Subcutaneous adipose tissue (tissue), 4 donors: ENCODE measurements around the gene CD37. TPM values are rescaled to one million over a fixed set of nuclear protein-coding genes. Genes with fewer than 3 reads are reported as not detected.

Experiments
- total RNA-seq, 4 donors: library from RNA; depleted of rRNA; stranded (reverse); fragments of >200 nt; gene quantifications; one replicate each; pipeline ENCODE4 v1.1.0, GENCODE V29; 2016
- TF ChIP-seq, protein P1 (sequence below): fragments of 450-650 bp; IDR thresholded peaks from one replicate; pipeline ENCODE4 v1.5.1; 2016; ENCODE audit warnings: low read depth, mild to moderate bottlenecking, control low read depth, antibody characterized with exemption, moderate library complexity

Gene CD37
- total RNA-seq, 4 donors from 2014 or later, result 8.9 to 87.4 (median 21.1) TPM

DNA sequence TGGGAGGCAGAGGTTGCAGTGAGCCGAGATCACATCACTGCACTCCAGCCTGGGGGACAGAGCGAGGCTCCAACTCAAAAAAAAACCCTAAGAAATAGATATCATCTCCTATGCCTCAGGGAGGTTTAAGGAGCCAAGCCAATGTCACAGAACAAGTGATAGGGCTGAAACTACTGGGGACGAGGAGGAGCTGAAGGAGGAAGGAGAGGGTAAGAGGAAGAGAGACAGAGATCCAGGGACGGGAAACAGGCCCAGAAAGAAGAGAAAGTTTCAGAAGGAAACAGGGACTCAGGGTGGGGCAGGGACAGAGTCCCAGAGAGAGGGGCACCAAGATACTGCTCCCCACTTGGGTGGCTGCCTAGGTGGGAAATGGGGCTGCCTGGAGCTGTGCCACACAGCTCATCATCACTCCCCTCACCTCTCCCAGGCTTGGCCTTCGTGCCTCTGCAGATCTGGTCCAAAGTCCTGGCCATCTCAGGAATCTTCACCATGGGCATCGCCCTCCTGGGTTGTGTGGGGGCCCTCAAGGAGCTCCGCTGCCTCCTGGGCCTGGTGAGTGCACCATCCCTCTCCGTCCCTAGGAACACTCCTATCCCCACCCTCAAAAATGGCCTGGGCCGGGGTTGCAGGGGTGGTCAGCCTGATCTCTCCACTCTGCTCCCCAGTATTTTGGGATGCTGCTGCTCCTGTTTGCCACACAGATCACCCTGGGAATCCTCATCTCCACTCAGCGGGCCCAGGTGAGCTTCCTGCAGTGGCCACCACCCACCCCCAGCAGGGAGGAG is 1.5 kb downstream of the CD37 start:
- TF ChIP-seq, protein P1, sequence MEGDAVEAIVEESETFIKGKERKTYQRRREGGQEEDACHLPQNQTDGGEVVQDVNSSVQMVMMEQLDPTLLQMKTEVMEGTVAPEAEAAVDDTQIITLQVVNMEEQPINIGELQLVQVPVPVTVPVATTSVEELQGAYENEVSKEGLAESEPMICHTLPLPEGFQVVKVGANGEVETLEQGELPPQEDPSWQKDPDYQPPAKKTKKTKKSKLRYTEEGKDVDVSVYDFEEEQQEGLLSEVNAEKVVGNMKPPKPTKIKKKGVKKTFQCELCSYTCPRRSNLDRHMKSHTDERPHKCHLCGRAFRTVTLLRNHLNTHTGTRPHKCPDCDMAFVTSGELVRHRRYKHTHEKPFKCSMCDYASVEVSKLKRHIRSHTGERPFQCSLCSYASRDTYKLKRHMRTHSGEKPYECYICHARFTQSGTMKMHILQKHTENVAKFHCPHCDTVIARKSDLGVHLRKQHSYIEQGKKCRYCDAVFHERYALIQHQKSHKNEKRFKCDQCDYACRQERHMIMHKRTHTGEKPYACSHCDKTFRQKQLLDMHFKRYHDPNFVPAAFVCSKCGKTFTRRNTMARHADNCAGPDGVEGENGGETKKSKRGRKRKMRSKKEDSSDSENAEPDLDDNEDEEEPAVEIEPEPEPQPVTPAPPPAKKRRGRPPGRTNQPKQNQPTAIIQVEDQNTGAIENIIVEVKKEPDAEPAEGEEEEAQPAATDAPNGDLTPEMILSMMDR, result no peak

DNA sequence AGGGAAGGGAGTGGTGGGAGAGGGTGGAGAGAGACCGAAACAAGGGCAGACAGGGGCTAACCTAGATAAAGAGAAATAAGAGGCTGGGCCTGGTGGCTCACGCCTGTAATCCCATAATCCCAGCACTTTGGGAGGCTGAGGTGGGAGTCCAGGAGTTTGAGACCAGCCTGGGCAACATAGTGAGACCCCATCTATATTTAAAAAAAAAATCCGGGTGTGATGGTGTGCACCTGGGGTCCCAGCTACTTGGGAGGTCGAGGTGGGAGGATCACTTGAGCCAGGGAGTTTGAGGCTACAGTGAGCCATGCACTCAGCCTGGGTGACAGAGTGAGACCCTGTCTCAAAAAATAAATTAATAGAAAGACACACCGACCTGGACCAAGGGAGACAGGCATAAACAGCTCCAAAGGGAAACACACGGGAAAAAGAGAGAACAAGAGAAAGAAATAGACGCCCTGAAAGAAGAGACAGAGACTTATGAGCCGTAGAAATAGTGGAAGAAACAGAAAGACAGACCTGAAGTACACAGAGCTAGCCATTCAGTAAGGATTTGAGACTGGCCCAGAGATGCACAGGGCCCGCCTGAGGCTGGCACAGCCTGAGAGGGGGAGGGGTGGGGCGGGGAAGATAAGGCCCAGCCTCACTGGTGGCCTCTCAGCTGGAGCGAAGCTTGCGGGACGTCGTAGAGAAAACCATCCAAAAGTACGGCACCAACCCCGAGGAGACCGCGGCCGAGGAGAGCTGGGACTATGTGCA is 2.2 kb downstream of the CD37 start:
- TF ChIP-seq, protein P1, result no peak

DNA sequence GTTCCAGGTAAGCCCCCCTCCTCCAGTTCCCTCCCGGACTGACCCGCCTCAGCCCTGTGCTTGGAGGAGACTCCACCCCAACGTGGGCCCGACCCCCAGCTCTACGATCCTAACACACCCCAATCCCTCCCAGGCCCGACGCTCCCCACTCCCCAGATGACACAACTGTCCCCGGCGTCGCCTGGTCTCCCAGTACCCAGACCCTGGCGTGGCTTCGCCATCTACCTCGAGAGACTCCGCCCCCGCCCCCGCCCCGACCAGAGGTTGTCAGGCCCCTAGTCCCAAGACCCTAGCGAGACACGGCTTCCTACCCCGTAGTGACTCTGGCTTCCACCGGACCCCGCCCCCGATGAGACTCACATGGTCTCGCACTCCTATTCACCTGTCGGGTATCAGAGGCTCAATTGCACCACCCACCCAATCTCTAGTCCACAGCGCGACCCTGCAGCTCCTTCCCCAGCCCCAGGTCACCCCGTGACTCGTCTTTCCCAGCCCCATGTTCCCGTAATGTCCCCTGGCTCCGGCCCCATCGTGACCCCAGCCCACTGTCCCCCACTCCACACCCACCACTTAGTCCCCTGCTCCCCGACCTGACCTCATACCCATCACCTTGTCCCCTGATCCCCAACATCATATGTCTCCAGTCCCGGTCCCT is 2.9 kb downstream of the CD37 start:
- TF ChIP-seq, protein P1, result no peak

DNA sequence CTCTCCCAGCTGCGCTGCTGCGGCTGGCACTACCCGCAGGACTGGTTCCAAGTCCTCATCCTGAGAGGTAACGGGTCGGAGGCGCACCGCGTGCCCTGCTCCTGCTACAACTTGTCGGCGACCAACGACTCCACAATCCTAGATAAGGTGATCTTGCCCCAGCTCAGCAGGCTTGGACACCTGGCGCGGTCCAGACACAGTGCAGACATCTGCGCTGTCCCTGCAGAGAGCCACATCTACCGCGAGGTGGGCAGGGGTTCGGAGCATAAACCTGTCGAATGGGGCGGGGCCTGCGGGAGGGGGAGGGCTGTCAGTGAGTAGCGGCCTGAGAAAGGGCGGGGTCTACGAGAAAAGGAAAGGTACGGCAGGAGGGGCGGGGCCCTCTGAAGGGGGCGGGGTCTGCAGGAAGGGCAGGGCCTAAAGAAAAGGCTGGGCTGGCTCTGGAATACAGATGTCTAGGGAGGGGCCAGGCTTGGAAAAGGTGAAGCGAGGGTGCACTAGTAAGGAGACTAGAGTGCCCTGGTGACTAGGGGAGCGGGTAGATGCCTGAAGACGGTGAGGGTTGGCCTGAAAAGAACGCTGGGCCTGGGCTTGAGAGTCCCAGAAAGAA is 3.6 kb downstream of the CD37 start:
- TF ChIP-seq, protein P1, result no peak

DNA sequence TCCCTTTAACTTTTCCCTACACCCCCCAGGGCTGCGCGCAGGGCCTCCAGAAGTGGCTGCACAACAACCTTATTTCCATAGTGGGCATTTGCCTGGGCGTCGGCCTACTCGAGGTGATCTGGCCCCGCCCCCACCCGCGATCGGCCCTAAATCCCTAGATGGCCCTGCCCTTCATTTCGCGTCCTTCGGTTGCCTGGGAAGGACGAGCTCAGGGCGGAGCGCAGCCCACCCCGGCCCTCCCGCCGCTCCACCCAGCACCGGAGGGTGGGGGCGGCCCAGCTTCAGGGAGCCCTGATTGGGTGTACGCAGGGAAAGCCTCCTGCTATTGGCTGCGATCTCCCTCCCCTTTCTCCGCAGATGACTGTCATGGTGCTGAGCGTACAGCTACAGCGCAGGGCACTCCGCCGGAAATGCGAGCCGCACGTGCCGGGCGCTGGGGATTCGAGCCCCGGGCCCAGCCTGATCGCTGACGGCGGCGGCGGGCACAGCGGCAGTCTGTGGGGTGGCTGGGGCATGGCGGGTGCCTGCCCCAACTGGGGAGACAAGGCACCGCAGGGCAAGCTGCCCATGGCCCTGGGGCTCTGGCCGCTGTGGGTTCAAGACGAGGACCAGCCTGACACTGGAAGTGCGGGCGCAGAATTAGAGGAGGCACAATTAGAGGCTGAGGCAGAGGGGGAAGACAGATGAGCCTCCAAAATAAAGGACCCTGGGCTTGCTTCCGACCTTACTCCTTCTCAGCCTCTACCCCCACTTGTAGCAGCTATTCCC is 4.3 kb downstream of the CD37 start:
- TF ChIP-seq, protein P1, result no peak

DNA sequence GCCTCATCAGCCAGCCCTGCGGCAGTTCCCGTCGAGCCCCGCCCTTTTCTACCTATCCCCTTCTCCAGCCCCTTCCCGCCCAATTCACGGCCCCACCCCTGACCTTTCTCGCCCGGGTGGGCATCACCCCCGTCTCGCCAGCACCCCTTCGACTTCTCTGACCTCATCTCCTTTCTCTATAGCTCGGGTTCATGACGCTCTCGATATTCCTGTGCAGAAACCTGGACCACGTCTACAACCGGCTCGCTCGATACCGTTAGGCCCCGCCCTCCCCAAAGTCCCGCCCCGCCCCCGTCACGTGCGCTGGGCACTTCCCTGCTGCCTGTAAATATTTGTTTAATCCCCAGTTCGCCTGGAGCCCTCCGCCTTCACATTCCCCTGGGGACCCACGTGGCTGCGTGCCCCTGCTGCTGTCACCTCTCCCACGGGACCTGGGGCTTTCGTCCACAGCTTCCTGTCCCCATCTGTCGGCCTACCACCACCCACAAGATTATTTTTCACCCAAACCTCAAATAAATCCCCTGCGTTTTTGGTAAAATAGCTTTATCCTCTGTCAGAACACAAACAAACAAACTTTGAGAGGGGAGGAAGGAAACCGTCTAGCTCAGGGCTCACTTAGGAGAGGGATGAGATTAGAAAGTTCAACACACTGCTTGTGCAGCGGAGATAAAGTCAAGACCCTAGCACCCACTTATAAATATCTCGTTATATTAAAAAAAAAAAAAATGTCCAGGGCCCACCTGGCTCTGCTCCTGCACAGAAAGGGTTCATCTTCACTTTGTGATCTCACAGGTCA is 5.1 kb downstream of the CD37 start:
- TF ChIP-seq, protein P1, result no peak
